Measurements from ENCODE around the gene CD86.

- TF ChIP-seq CTCF (IDR thresholded peaks at IDR 0.05; ENCODE audit: low read depth, low read length, poor library complexity, severe bottlenecking) (no peak), EZH2phosphoT487 (IDR thresholded peaks at IDR 0.05; ENCODE audit: borderline replicate concordance, low read length) (no peak)
Measured at GRCh38 chr3:122085673-122086072, 30.5 kb downstream of the CD86 start.

Data from DOHH2 (cell line).